ENCODE results near the gene RASSF4.

Gene RASSF4

DNA sequence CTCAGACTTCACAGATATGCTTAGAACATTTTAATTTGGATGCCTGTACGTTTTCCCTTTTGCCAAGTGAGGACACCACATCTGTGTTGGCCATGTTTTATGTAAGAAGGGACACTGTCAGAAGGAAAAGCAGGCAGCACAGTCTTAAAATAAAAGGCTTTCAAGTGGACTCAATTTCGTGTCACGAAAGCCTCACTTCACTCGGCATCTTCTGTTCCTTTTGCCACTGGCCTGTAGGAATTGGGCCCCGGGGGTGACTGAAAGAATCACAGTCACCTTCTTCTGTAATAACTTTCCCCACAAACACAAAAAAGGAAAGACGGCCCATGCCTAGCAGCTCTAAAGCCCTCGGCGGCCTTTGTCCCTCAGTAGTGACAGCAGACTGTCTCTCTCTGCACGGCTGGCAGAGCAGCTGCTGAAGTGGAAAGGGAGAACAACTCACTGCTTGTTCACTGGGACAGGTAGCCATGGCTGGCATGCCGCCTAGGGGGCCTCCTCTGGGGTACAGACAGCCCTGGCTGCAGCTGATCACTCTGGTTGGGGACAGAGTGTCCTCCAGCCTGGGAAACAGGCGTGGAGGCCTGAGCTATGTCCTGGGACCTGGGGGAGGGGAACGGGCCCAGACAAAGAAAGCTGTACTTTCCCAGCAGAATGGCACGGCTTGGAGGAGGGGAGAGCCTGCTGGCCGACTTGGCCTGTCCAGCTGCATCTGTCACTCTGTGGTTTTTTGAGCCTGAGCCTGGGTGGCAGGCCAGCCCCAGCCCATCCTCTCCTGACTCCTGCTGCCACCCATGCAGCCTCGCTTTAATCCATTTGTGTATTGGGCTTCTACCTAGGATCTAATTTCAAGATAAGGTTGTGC lies 4.4 kb downstream of the RASSF4 start:
- no peak for DNase-seq (ENCODE audit: low read depth)

DNA sequence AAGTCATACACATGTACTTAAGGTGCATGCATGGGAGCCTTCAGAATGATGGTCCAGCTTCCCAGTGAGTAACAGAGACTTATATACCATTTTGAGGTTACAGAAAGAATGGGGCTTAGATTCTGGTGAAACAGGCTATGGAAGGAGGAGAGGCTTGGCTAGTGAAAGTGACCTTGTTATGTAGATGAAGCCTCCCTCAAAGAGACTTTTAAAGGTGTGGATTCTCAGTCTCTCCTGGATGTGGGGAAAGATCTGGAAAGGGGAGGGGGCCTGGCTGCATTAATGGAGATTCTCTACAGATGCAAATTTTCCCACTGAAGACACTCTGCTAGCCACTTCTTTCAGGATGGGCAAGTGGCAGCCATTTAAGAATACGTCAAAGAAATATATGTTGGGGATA lies 5.5 kb downstream of the RASSF4 start:
- no peak for DNase-seq (ENCODE audit: low read depth)

DNA sequence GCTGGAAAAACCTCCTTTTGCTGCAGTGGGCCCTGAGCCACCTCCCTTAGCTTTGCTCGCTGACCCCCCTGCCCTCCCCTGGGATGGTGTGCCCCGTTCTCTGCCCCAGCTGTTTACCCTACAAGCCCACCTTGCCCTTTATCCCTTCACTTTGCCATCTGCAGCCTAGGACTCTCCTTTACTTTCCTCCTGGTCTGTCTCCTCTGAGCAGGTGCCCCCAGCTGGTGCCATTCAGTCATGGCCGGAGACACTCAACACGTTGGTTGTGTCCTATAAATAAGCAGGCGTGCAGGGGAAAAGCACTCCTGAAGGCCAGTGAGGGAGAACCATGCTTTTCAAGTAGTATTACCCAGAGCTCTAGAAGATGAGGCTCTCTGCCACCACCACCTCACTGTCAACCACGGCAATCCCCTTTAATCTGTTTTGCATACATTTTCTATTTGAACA lies 6.1 kb downstream of the RASSF4 start:
- no peak for DNase-seq (ENCODE audit: low read depth)

DNA sequence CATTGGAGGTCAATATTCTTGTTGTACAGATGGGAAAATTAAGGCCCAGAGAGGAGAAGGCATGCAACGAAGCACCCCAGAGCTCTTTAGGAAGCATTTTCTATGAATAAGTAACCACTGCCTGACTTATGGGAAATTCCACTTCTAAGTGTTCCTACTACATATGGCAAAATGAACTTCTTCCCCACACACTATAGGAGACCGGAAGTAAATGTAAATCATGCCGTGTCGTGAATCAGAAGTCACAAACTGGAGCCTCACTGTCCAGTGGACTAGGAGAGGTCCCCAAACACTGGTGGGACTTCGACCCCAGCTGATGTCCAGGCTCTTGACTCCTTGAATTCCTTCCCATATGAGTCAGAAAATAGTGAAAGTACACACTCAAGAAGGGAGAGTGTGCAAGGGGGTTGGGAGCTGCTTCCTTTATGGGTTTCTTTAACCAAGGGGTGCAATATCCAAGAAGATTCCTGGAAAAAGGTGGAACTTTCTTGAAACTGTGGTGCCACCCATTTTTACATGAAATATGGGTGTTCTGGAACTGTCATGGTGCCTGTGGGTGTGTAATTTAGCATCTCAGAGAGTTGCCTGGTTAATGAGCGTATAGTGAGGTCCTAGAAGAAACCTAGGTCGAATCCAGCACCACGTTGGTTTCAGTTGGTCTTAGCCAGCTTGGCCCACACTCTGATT lies 6.7 kb downstream of the RASSF4 start:
- DNase-seq (ENCODE audit: low read depth) = no peak

DNA sequence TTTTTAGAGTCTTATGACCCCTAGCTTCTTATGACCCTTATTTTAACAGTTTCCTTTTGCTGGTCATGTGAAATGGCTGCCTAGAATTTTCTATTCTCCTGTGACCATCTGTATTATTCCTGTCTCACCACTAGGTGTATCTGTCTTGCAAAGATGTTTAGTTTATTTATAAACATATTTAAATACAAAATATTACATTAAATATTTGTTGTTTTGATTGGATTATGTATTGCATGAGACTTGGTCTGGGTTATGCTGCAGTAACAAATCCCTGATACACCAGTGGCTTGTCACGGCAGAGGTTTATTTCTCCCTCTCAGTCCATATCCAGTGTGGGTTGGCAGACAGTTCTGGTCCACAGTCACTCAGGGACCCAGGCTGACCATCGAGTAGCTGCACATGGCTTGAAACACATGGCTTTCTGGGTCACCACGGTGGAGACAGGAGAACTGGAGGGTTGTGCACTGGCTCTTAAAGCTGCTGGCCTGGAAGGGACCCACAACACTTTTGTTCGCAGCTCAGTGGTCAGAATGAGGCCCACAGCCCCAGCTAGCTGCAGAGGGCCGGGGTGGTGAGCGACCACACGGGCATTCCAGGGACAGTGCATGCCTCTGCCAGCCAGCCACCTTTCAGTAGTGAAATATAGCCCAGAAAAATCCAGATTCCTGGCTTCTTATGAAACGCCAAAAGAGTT lies 7.4 kb downstream of the RASSF4 start:
- no peak for DNase-seq (ENCODE audit: low read depth)

DNA sequence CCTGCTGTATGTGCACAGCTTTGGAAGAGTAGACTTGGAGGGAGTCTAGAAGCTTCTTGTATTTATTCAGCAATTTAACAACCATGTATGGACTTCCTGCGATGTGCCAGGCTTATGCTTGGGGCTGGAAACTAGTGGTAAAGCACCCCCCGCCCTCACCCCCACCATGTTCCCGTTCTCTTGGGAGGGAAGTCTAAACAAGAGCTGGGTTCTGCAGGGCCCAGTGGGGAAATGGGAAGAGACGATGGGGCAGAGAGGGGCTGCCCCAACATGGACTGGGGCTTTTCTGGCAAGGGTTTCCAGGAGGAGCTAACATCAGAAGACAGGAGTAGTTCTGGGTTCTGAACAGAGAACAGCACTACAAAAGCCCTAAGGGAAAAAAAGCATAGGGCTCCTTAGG lies 8.0 kb downstream of the RASSF4 start:
- no peak for DNase-seq (ENCODE audit: low read depth)

DNA sequence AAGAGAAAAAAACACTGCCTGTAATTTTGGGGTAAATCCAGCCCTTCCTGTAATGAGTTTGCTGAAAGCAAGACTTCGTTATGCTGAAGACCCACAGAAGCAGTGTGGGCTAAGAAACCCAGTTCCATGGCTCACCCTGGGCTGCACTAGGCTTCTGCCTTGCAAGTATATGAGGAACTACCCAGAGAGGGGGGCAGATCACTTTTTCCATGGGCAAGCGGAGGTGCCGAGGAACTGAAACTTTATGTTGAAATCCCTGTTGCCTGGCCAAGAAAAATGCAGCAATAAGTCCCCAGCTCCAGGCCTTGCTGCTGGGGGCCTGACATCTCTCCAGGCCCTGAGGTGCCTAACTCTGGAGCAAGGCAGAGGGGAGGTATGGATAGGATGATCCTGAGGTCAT lies 8.5 kb downstream of the RASSF4 start:
- DNase-seq (ENCODE audit: low read depth) = no peak

DNA sequence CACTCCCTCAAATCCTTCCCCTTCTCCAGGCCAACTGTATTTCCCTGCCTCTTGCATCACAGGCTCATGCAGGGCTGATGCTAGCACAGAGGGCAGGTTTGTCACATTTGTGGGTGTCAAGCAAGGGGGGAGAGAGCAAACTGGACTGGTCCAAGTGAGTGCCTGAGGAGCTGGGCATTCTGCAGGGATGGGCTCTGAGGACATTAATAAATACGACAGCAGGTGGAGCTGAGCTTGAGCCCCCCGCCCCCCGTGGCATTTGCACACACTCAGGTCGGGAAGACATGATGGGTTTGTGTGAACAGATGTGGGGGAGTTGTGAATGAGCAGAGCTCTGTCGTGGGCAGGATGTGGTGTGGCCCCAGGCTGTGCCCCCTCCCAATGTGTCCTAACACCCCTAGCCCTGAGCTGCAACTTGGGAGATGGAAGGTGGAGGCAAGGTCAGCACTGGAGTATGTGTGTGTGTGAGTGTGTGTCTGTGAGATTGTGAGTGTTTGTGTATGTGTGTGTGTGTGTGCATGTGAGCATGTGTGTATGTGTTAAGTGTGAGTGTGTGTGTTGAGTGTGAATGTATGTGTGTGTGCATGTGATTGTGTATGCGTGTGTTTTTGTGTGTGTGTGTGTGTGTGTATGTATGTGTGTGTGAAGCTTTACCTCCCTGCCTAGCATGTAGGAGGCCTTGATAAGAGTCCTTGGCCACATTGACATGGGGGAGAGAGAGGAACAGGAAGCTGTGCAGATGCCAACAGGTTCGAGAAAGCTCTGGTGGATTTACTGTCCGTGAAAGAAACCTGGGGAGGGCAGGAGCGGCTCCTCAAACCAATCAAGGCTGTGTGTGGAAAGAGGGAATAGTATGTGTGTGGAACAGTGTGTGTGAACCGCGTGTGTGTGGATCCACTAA lies 9.1 kb downstream of the RASSF4 start:
- DNase-seq (ENCODE audit: low read depth) = no peak

DNA sequence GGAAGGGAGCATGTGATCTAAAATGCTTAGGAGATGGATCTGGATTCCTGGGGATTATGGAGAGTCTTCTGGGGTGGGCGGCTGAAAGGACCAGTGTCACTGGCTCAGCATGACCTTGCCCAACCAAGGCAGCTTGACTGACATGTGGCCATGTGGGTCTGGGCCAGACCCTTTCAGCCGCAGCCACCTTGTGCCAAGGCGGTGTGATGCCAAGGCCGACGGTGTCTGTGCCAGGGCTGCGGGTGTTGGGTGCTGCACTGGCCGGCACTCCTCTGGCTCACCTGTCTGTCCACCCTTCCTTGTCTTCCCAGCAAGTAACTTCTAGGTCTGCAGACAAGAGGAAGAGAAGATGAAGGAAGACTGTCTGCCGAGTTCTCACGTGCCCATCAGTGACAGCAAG lies 10.3 kb downstream of the RASSF4 start:
- DNase-seq (ENCODE audit: low read depth) = no peak

DNA sequence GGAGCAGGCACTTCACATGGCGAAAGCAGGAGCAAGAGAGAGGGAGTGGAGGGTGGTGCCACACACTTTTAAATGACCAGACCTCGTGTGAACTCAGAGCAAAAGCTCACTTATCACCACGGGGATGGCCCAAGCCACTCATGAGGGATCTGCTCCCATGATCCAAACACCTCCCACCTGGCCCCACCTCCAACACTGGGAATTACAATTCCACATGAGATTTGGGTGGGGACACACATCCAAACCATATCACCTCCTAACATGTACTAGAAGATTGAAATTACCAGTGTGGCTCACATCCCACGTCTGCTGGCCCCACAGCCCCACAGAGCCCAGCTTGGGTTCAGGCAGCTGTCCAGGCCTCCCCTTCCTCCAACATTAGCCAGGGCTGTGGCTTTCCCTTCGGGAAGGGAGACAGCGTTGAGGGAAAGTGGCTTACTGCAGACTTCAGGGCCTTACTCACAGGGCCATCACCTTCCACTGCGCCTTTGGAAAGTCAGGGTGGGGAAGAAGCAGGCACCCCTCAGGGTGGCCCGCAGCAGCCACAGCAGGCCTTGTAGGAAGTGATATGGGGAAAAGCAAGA lies 11.3 kb downstream of the RASSF4 start:
- DNase-seq (ENCODE audit: low read depth) = no peak

DNA sequence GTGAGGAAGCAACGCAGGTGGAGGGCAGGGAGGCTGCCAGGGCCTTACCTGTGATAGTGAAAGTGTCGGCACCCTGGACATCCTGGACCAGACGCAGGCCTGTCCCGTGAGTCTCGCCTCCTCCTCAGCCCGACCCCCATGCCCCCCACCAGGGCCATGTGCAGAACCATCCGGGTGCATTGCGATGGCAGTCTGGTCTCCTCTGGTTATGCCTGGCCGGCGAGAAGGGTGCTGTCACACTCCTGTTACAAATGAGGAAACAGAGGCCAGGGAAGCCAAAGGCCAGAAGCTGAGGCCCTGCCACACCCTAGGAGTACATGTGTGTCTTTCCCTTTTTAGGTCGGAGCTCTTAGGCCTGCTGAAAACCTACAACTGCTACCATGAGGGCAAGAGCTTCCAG lies 11.8 kb downstream of the RASSF4 start:
- DNase-seq (ENCODE audit: low read depth) = no peak

DNA sequence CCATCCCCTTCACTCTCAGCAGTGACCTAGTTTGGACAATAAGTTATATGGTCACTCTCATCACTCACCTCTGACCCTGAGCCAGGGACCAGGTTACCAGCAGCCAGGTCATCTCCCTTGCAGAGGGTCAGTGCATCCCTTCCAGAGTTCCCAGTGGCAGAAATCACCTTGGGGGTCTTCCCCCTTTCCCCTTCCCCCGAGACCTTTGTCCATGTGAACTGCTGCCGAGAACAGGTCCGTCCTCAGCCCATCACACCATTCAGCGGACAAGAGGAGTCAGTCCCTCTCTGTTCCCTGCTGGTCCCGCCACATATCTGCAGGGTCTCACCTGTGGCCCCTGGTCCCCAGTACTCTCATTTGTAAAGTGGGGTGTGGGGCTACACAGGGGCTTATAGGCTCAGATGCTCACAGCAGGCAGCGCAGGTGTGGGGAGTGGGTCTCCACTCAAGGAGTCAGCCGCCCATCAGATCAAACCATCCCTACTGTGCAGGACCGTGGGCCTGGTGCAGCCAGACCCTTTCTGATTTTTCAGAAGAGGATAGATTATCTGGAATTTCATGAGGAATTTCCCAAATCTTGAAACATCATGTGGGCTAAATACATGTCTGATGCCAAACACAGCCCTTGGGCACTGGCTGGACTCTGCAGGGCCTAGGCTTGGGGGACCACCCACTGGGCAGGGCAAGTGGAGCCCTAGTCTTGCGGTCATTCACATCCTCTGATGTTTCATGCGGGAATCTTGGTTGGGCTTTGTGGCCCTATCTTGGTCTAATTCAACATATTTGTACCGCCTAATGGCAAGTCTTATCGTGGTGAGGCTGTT lies 12.5 kb downstream of the RASSF4 start:
- no peak for DNase-seq (ENCODE audit: low read depth)

DNA sequence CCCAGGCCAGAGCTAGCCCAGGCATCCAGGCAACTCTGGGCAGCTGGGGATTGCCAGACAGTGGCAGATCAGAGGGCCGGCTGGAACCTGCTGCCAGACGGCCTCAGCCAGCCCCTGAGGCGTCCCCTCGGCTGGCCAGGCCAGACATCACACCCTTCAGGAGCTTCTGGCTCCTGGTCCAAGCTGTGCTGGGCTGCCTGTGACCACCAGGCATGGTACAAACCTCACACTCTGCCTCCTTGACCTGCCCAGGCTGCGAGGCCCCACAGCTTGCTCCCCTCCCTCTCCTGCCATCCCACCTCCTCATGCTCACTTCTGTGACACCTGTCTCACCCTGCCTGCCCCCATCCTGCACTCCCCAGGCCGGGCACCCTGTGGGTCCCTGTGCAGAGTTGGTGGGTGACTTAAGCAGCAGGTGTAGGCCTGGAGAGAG lies 13.3 kb downstream of the RASSF4 start:
- DNase-seq (ENCODE audit: low read depth) = no peak

DNA sequence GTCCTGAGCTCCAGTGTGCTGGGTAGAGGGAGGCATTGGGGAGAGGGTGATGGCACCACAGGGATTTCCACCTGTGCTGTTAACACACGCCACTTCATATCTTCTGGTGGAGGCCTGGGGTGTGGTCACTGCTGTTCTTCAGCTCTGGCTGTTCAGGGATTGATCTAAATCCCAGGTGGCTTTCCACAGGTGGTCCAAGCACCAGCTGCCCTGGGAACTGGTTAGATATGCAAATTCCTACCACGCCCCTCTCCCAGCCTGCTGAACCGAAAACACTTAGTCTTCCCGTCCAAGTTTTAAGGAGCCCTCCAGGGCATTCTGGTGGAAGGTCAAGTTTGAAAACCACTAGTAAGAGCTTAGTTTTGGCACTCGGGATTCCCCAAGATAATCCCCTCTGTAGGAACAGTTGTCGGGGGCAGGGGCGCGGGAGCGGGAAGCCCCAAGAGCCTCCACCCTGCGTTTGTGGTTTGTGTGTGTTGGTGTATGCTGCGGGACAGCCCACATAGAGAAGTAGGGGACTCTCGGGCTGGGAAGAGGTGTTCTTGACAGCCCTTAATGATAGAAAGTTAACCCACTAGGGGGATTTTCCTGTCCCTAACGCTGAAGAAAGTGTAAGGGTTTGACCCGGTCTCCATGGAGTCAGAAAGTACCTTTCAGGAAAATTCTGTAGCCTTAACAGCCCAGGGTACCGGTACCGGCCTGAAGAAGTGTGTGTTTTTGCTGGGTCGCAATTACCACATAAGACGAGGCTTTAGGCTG lies 13.9 kb downstream of the RASSF4 start:
- DNase-seq (ENCODE audit: low read depth) = no peak

DNA sequence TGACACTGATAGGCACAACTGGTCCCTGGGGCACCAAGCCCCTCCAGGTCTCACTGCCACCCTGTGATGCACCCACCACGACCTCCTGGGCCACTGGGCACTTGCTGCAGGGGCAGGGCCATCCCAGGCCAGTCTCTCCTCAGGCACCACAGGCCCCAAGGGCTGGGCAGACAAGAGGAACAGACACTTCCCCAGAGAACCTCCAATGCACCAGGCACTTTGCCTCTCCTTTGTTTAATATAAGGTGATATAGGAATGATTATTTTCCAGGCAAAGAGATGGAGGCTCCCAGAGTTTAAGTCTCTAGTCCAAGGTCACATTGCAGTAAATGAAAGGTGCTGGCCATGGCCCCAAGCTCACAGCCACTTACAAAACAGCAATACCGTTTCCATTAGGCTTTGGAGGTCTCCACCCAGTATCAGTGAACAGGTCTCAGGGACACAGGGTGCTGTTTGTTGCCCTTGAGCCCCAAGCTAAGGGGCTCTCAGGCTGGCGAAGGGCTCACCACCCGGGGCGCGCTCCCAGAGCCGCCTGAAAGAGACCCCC lies 14.6 kb downstream of the RASSF4 start:
- DNase-seq (ENCODE audit: low read depth) = no peak

DNA sequence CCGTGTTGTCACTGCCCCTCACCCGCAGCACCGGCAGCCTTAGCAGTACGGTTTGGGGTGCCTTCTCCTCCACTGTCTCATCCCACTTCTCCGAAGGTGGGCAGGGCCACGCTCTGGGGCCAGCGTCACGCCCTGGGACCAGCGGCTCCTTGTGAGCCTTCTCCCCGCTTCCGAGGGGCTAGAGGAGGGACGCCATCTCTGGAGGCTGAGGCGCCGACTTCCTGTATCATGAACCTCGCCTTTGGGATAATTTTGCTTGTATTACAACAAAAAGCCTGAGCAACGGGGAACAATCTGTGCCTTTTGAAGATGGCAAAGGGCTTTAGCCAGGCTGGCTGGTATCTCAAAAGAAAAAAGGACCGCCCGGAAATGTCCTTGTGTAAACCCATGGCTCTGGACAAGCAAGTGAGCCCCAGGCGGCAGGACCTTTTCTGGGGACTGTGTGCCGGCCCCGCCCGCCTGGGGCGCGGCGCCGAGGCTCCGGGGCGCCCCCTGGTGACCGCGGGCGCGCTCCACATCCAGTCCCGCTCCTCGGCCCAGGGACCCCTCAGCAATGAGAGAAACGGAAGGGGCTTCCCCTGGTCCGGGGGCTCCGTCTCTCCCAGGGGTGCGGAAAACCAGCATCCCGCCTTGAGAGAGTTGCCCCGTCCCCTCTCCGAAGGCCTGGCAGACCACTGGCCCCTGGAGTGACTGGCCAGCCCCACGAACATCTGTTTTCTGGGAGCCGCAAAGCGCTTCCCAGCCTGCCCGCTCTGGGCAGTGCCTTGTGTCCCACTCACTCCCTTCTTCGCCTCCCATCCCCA lies 15.2 kb downstream of the RASSF4 start:
- peak; percentile 57 for DNase-seq (ENCODE audit: low read depth)

DNA sequence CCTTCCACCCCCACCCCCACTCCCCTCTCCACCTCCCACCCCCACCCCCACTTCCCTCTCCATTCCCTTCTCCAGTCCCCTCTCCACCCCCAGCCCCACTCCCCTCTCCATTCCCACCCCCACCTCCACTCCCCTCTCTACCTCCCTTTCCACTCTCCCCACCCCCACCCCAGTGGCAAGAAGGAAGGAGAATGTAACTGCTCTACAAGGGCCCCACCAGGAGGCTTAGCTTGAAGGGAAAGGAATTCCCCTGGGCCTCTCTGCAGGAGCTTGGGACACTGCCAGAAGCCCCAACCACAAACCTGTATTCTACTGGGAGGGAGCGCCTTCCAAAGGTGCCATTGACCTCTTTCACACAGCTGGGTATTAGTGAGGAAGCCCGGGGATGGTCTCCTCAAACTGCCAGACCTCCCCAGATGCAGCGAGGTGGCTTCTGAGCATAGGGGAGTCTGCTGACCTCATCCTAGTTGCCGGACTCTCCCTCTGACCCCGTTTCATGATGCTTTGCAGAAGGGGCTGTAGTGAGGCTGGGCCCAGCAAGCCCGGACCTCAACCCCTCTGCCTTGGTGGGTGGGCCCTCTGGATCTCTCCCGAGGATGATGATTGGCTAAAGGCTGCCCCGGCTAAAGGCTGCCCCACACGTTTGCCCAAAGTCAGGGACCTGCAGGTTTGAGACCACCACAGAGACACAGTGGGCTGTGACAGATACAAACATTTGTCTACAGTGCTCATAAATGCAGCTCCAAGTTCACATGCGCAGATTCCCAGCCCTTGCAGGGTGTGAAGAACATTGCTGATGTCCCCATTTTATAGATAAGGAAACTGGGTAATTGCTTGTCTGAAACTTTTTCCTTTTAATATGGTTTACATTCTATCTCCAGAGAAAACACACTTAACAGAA lies 16.1 kb downstream of the RASSF4 start:
- DNase-seq (ENCODE audit: low read depth) = no peak
